ENCODE measurements around the gene KIAA2012.
A peak's percentile ranks its signal among the peaks of the same experiment; 100 is the strongest.

The KIAA2012 gene

DNA sequence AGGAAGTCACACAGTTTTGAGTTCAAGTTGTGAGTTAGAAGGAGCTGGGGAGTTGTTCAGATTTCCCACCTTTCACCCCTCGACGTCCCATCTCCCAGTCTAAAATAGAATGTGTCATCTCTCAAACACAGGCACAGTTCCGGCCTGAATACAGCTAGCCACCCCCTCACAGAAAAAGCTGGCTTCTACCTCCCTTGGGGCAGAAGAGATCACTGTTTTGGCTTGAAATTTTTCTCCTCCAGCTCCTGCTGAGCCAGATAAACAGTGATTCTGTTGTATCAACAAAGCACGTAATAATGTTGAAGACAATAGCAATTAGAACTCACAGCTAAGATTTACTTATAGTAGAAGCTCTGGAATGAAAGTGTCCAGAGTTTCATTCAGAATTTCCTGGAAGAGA, 74.7 kb downstream of the KIAA2012 start:
- Histone ChIP-seq H3K27me3 (ENCODE audit: low read depth) (no peaks in the 10 kb centered on the region), H3K9me3 (no peaks in the 10 kb centered on the region), H3K4me3 (no peak overlapping the region), H3K36me3 (replicated peaks) (no peaks in the 10 kb centered on the region), H3K4me1 (peaks cover 5% of the 10 kb centered on the region; the same call in 1 of the 2 replicates)
- DNase-seq (ENCODE audit: low spot score in 2 of 2): no peak
- in situ Hi-C loops (cut with MboI; ENCODE audit: low sequenced_read_pairs): no loop called here

DNA sequence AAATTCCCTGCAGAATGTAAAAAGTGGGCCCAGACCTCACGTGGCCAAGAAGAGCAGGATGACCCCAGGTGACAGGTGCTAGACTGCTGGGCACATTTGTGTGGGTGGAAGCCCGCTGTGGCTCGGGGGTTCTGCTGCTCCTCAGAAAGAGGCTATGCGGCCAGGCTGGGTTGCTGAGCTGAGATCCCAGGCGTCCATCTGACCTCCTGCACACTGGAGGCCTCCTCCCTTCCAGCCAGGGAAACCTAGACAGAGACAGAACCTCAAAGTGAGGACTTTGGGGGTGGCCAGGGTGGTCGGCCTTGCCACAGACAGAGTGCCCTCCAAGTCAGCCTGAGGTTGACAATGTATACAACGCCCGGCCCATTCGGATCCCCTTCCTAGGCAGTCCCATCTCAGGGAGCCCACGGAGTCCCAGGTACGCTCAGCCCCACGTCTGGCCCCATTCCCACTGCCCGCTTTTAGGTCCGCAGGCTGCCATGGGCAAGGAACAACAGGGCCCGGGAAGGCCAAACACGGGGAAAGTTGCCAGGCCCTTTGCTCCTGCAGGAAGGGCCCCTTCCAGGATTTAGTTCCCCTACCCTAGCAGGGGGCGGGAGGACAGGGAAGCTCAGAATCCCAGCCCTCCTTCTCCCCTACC, 75.6 kb downstream of the KIAA2012 start:
- H3K4me3 ChIP-seq: no peak overlapping the region
- in situ Hi-C loops (cut with MboI; ENCODE audit: low sequenced_read_pairs): no loop called here
- H3K27me3 ChIP-seq (ENCODE audit: low read depth): no peaks in the 10 kb centered on the region
- DNase-seq (ENCODE audit: low spot score in 2 of 2): no peak
- peaks cover 5% of the 10 kb centered on the region; the same call in 1 of the 2 replicates for H3K4me1 ChIP-seq
- no peaks in the 10 kb centered on the region for H3K9me3 ChIP-seq
- no peaks in the 10 kb centered on the region for H3K36me3 ChIP-seq (replicated peaks)

DNA sequence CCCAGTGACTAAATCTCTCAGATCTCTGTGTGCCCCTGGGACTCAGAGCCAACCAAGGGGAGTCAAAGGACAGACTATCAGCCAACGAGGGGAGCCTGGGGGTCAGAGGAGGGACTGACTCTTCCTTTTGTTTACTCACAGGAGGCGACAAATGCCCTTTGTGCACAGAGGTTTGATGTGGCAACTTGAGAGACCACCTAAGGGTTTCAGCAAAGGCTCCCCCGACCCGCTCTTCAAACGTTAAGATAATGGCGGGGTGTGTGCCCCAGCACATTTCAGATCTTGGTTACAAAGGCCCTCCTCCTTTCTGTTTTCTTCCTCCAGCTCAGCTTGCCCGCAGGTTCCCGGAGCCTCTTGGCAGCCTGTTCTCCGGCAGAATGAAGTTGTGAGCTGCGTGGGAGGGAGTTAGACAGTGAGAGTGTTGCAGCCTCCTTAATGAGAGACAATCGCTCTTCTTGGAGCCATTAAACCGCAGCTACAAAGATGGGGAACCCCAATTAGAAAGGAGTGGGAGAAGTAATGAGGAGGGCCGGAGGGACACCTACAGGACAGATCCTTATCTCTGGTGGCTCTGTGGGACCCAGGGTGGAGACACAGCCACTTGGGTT, 76.2 kb downstream of the KIAA2012 start:
- H3K27me3 ChIP-seq (ENCODE audit: low read depth): no peaks in the 10 kb centered on the region
- no peaks in the 10 kb centered on the region for H3K36me3 ChIP-seq (replicated peaks)
- H3K4me1 ChIP-seq: peaks cover 5% of the 10 kb centered on the region; the same call in 1 of the 2 replicates
- no peak overlapping the region for H3K4me3 ChIP-seq
- H3K9me3 ChIP-seq: no peaks in the 10 kb centered on the region
- in situ Hi-C loops (cut with MboI; ENCODE audit: low sequenced_read_pairs): no loop called here
- no peak for DNase-seq (ENCODE audit: low spot score in 2 of 2)

DNA sequence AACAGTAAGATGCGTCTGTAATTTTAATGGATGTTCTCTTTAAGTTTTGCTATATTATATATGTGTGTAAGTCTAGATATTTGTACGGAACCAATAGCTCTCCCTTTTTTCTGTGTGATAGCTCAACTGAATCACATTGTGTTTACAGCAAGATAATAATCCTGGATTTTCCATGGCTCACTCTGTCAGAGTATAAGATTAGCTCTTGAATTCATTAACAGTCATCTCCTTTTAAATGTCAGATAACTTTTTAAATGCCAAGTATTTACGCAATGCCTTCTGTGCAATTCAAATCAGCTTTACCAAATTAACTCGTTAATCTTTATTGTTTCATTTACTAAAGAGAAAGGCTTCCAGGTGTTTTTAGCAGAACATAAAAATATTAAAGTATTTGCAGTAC, 76.9 kb downstream of the KIAA2012 start:
- Histone ChIP-seq H3K4me1 (peaks cover 5% of the 10 kb centered on the region; the same call in 1 of the 2 replicates), H3K9me3 (no peaks in the 10 kb centered on the region), H3K27me3 (ENCODE audit: low read depth) (no peaks in the 10 kb centered on the region), H3K36me3 (replicated peaks) (no peaks in the 10 kb centered on the region), H3K4me3 (no peak overlapping the region)
- no peak for DNase-seq (ENCODE audit: low spot score in 2 of 2)
- in situ Hi-C loops (cut with MboI; ENCODE audit: low sequenced_read_pairs): no loop called here

DNA sequence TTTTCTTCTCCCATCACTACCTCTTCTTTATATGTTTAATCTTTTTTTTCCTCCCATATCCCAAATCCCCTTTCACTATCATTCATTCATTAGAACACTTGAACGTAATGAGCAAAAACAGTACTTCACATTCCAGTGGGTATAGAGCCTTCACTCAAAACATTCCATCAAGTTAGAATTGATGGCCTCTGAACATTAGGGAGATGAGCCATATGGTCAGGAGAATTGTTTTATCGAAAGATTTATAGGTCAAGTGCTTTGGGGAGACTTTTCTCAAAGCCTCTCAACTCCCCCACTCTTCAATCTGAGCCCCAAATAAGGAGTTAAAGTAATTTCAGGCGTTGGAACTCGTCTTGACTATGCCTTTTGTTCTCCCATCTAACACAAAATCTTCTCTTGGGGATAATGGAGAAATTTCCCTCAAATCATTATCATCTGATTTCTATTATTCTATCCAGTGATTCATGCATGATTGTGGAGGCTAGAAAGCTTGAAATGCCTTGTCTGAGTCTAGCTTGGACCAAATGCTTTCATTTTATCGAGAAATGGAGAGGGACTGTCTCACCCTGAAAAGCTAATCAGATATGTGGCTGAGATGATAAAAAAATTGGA, 79.2 kb downstream of the KIAA2012 start:
- H3K36me3 ChIP-seq (replicated peaks): no peaks in the 10 kb centered on the region
- H3K27me3 ChIP-seq (ENCODE audit: low read depth): no peaks in the 10 kb centered on the region
- no peak overlapping the region for H3K4me3 ChIP-seq
- peaks cover 5% of the 10 kb centered on the region; the same call in 1 of the 2 replicates for H3K4me1 ChIP-seq
- no peaks in the 10 kb centered on the region for H3K9me3 ChIP-seq
- in situ Hi-C loops (cut with MboI; ENCODE audit: low sequenced_read_pairs): no loop called here
- no peak for DNase-seq (ENCODE audit: low spot score in 2 of 2)

DNA sequence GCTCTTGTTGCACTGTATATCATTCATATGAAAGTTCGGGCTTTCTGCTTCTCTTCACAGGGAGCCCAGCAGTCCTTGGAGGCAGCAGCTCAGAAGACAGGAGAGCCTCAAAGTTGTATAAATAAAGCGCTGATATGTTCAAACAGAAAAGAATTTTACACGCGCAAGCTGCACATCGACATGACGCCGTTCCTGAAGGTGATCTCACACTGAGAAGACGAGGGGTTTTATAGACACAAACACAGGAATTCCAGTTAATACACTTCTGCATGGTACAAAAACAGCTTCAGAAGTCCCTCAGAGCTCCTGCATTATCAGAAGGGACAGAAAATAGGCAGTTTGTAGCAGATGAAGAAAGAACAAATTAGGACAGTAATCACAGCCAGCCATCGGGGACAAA, 81.6 kb downstream of the KIAA2012 start:
- no peak for DNase-seq (ENCODE audit: low spot score in 2 of 2)
- in situ Hi-C loops (cut with MboI; ENCODE audit: low sequenced_read_pairs): no loop called here
- Histone ChIP-seq H3K4me3 (no peak overlapping the region), H3K9me3 (no peaks in the 10 kb centered on the region), H3K4me1 (peaks cover 5% of the 10 kb centered on the region; the same call in 1 of the 2 replicates), H3K27me3 (ENCODE audit: low read depth) (no peaks in the 10 kb centered on the region), H3K36me3 (replicated peaks) (no peaks in the 10 kb centered on the region)

DNA sequence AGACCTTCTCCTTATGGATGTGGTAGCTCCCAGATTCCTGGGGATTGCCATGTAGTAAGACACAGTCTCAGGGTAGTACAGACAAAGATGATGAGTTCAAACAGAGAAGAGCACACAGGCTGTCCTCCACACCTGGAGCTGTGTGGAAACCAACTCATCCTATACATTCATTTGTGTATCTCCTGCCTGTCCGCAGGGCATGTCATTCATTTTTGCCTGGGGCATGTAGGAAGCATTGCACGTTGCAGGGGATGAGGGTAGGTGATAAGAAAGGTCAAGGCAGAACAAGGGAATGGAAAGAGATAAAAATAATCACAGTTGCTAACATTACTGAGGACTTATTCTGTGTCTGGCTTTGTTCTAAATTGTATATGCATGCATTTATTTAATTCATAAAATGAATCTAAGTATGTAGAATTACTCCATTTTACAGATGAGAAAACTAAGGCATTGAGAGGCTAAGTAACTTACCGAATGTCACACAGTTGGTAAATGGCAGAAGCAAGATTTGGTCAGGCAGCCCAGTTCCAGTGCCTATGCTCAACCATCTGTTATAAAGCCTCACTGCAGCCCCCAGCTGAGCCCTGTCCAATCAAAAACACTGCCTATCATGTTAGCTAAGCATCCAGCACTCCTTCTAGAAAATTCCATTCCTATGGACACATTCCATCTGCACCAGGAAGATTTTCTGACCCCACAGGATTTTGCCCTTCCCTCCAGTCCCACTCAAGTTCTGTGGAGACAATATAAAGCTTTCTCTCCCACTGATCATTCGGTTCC, 84.3 kb downstream of the KIAA2012 start:
- Histone ChIP-seq H3K4me1 (no peaks in the 10 kb centered on the region), H3K9me3 (no peaks in the 10 kb centered on the region), H3K36me3 (replicated peaks) (no peaks in the 10 kb centered on the region), H3K27me3 (ENCODE audit: low read depth) (no peaks in the 10 kb centered on the region), H3K4me3 (no peak overlapping the region)
- in situ Hi-C loops (cut with MboI; ENCODE audit: low sequenced_read_pairs): no loop called here
- no peak for DNase-seq (ENCODE audit: low spot score in 2 of 2)

DNA sequence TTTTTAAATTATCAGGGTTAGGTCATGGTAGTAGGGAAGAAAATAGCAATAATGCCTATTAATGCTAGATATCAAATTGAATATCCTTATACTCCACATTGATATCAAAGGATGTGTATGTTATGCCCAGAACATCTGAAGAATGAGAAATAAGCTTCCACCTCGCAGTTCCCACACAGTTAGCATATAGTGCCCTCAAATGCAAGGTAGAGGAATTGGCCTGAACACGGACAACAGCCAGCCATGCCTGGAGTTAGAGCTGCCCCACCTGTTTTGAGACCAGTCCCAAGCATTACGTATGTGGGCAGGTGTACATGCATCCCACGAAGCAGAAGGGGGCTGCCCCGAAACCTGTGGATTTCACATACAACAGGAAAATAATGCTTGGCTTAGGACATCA, 85.7 kb downstream of the KIAA2012 start:
- Histone ChIP-seq H3K9me3 (no peaks in the 10 kb centered on the region), H3K27me3 (ENCODE audit: low read depth) (no peaks in the 10 kb centered on the region), H3K4me1 (no peaks in the 10 kb centered on the region), H3K4me3 (no peak overlapping the region), H3K36me3 (replicated peaks) (no peaks in the 10 kb centered on the region)
- no peak for DNase-seq (ENCODE audit: low spot score in 2 of 2)
- in situ Hi-C loops (cut with MboI; ENCODE audit: low sequenced_read_pairs): no loop called here

DNA sequence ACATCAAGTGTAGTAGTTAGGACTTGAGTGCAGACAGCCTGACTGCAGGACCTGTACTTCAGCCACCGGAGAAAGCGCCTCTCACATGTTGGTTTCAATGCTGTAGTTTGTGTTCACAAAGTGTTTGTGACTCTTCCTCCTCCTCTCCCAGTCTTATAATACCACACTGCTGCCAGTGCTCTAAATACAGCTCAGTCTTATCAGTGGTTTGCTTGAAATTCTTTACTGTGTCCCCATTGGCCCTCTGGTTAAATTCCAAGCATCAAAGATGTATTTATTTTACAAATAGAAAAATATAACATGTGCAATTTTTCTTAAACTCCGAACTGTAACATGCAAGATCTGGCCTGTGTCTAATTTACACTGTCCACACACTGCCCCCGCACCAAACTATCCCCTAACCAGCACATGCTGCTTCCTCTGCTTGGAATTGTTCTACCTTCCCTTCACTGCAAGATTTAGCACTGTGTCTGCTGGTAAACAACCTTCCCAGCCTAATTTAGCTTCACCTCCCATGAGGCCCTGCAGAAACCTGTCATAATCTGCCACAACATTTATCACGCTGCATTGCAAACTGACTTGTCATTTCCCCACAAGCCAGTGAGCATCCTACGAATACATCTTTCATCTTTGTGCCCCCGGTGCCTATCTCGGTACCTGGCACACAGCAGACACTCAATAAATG, 88.2 kb downstream of the KIAA2012 start:
- peaks cover 9% of the 10 kb centered on the region for H3K4me1 ChIP-seq
- in situ Hi-C loops (cut with MboI; ENCODE audit: low sequenced_read_pairs): no loop called here
- H3K9me3 ChIP-seq: no peaks in the 10 kb centered on the region
- DNase-seq (ENCODE audit: low spot score in 2 of 2): no peak
- no peaks in the 10 kb centered on the region for H3K27me3 ChIP-seq (ENCODE audit: low read depth)
- no peaks in the 10 kb centered on the region for H3K36me3 ChIP-seq (replicated peaks)
- H3K4me3 ChIP-seq: no peak overlapping the region

DNA sequence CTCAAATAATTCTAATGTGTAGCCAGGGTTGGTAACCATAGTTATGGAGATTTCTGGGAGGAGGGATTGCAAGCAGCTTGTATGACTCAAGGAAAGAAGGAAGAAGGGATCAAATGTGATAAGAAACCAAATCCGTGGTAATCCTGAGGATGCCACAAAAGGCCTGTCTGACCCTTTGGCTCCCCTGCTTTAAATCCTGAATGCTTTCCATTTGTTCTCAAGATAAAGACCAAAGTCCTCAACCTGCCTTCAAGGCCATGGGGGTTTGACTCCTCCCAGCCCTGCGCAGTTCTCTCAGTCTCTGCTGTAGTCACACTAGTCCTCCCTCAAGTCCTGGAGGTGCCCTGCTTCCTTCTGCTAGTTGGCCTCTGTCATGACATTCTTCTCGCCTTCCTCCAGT, 91.4 kb downstream of the KIAA2012 start:
- Histone ChIP-seq H3K4me3 (no peak overlapping the region), H3K27me3 (ENCODE audit: low read depth) (no peaks in the 10 kb centered on the region), H3K9me3 (no peaks in the 10 kb centered on the region), H3K4me1 (peaks cover 9% of the 10 kb centered on the region), H3K36me3 (replicated peaks) (no peaks in the 10 kb centered on the region)
- peak; percentile 49 to 57 for DNase-seq (ENCODE audit: low spot score in 2 of 2)
- in situ Hi-C loops (cut with MboI; ENCODE audit: low sequenced_read_pairs): no loop called here

DNA sequence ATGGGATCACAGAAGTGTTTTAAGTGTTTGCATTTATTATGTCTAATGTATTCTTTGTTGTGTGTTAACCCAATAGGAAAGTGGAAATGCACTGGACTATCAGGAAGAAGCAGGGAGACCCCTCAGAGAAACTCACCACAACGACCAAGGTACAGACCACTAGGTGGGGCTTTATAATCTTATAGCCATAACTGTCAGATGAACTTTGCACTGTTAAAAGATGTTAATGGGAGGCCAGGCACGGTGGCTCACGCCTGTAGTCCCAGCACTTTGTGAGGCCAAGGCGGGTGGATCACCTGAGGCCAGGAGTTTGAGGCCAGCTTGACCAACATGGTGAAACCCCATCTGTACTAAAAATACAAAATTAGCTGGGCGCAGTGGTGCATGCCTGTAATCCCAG, 92.2 kb downstream of the KIAA2012 start:
- H3K27me3 ChIP-seq (ENCODE audit: low read depth): no peaks in the 10 kb centered on the region
- no peak for DNase-seq (ENCODE audit: low spot score in 2 of 2)
- H3K36me3 ChIP-seq (replicated peaks): no peaks in the 10 kb centered on the region
- peaks cover 9% of the 10 kb centered on the region for H3K4me1 ChIP-seq
- in situ Hi-C loops (cut with MboI; ENCODE audit: low sequenced_read_pairs): no loop called here
- no peak overlapping the region for H3K4me3 ChIP-seq
- H3K9me3 ChIP-seq: no peaks in the 10 kb centered on the region

DNA sequence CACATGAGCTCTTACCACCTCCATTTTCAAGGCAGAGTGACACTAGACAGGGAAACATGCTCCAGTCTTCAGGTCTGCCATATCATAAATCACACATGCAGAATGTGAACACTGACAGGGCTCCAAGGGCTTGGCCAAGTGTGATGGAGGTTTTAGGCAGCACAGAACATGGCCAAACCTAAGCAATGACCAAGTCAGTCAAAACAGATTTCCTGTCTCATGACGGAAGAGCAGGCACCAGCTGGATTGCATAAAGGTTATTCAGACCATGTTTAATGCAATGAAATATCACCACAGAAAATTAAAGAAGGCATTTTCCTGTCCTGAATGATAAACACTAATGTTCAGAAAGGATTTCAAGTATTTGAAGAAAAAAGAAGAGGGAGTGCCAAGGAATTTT, 92.9 kb downstream of the KIAA2012 start:
- Histone ChIP-seq H3K36me3 (replicated peaks) (no peaks in the 10 kb centered on the region), H3K9me3 (no peaks in the 10 kb centered on the region), H3K27me3 (ENCODE audit: low read depth) (no peaks in the 10 kb centered on the region), H3K4me1 (peaks cover 9% of the 10 kb centered on the region), H3K4me3 (no peak overlapping the region)
- DNase-seq (ENCODE audit: low spot score in 2 of 2): no peak
- in situ Hi-C loops (cut with MboI; ENCODE audit: low sequenced_read_pairs): no loop called here

DNA sequence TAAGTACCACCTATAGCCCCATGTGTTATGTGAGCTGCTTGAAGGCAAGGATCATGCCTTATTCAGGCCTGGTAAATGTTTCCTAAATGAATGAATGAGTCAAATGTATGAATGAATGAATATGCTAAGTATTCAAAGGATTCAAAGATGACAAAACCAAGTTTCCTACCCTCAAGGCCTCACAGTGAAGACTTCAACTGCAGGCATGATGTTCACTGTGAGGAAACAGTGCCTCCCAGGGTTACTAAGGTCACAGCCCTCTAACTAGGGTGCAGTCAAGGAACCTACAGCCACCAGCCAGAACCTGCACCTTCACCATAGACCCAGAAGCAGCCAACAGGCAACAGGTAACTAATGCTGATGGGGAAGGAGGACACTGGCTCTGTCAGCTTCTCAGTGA, 96.1 kb downstream of the KIAA2012 start:
- no peaks in the 10 kb centered on the region for H3K36me3 ChIP-seq (replicated peaks)
- no peak overlapping the region for H3K4me3 ChIP-seq
- DNase-seq (ENCODE audit: low spot score in 2 of 2): no peak
- no peaks in the 10 kb centered on the region for H3K9me3 ChIP-seq
- H3K27me3 ChIP-seq (ENCODE audit: low read depth): no peaks in the 10 kb centered on the region
- in situ Hi-C loops (cut with MboI; ENCODE audit: low sequenced_read_pairs): no loop called here
- H3K4me1 ChIP-seq: peaks cover 7% of the 10 kb centered on the region
